Measurements from ENCODE around the gene CWC25. TPM values are rescaled to one million over a fixed set of nuclear protein-coding genes. Genes with fewer than 3 reads are reported as not detected.
A peak's percentile ranks its signal among the peaks of the same experiment; 100 is the strongest.

Gene CWC25
- total and polyA plus RNA-seq, 9 of the 15 experiments (the other 6 are each of a cell fraction or from before 2014, with no cell fraction given): 16.5 to 27.4 (median 23.0) TPM

GRCh38 chr17:38799501-38800236 lies 25.5 kb downstream of the CWC25 start, which contains the start of gene PIP4K2B (continued):
- TF ChIP-seq ARID4B (CRISPR knock-in tag; IDR thresholded peaks at IDR 0.05): no peak
- no peak for TF ChIP-seq EP300 (IDR thresholded peaks at IDR 0.05; ENCODE audit: low read length)
- peak; percentile 98 for TF ChIP-seq EGR1 (conservative IDR thresholded peaks at IDR 0.05)
- TF ChIP-seq CTBP1 (IDR thresholded peaks at IDR 0.05; ENCODE audit: borderline replicate concordance): peak; percentile 73
- peak; percentile 44; the same call in 1 of the 2 replicates for TF ChIP-seq PHF8 (IDR thresholded peaks at IDR 0.05; ENCODE audit: borderline replicate concordance, low read length)
- no peak for TF ChIP-seq ZEB2 (IDR thresholded peaks at IDR 0.05)
- TF ChIP-seq TOE1 (IDR thresholded peaks at IDR 0.05; ENCODE audit: borderline replicate concordance): peak; percentile 88
- TF ChIP-seq TOE1 (CRISPR knock-in tag; IDR thresholded peaks at IDR 0.05; ENCODE audit: borderline replicate concordance, low read depth): no peak
- TF ChIP-seq JUNB (CRISPR knock-in tag; conservative IDR thresholded peaks at IDR 0.05): no peak
- no peak for TF ChIP-seq SMARCA5 (IDR thresholded peaks at IDR 0.05)
- no peak for TF ChIP-seq ZNF146 (CRISPR knock-in tag; IDR thresholded peaks at IDR 0.05; ENCODE audit: unreplicated experiment)
- no peak for TF ChIP-seq STAG1 (CRISPR knock-in tag; IDR thresholded peaks at IDR 0.05; ENCODE audit: borderline replicate concordance)
- no peak; the same call in 1 of the 2 replicates for TF ChIP-seq NR2C1 (IDR thresholded peaks at IDR 0.05)
- no peak for TF ChIP-seq NR2C1 (tag; IDR thresholded peaks at IDR 0.05)
- TF ChIP-seq GTF2E2 (tag; IDR thresholded peaks at IDR 0.05): peak; percentile 53; the same call in 1 of the 2 replicates
- TF ChIP-seq HNRNPLL (IDR thresholded peaks at IDR 0.05; ENCODE audit: low read depth, low read length, poor library complexity, severe bottlenecking): peak; percentile 17
- TF ChIP-seq TFE3 (CRISPR knock-in tag; IDR thresholded peaks at IDR 0.05): peak; percentile 4; the same call in 1 of the 2 replicates
- no peak for TF ChIP-seq POLR3A (IDR thresholded peaks at IDR 0.05; ENCODE audit: borderline replicate concordance, extremely low read depth, insufficient read depth, insufficient read length)
- TF ChIP-seq LARP7 (IDR thresholded peaks at IDR 0.05): no peak
- TF ChIP-seq GABPA (tag; conservative IDR thresholded peaks at IDR 0.05; ENCODE audit: low read depth): peak; percentile 93
- 0 out of 2 replicates have a peak, but pooled peaks have one; percentile 32 for TF ChIP-seq PTBP1 (IDR thresholded peaks at IDR 0.05; ENCODE audit: low read depth, low read length)
- no peak for TF ChIP-seq HSF4 (CRISPR knock-in tag; IDR thresholded peaks at IDR 0.05; ENCODE audit: borderline replicate concordance)
- TF ChIP-seq PRMT5 (CRISPR knock-in tag; IDR thresholded peaks at IDR 0.05): no peak
- peak; percentile 67 for TF ChIP-seq TBP (optimal IDR thresholded peaks at IDR 0.05; ENCODE audit: low read depth, low read length)
- no peak for TF ChIP-seq DPF2 (IDR thresholded peaks at IDR 0.05)

Data from K562 (cell line).